BJ (cell line): ENCODE results near the gene DLL3. TPM values are rescaled to one million over a fixed set of nuclear protein-coding genes. Genes with fewer than 3 reads are reported as not detected.
A peak's percentile ranks its signal among the peaks of the same experiment; 100 is the strongest.
"Not testable (repeated sequence)": the region's sequence is repeated elsewhere in the genome, so short reads cannot be mapped to it uniquely, and the experiment has no call there.

Experiments
- CTCF ChIA-PET: fragments of 350-600 bp; formaldehyde crosslinking; extraction: SDS; loops from one replicate; lab custom pipeline; 2021; ENCODE audit warnings: antibody characterized with exemption, inconsistent platforms; lab: Yijun Ruan, JAX
- POLR2A ChIA-PET: fragments of 300-600 bp; sonication (Branson Sonifier 250); formaldehyde crosslinking; extraction: SDS; loops from one replicate; lab custom pipeline; 2021; ENCODE audit warnings: antibody characterized with exemption; lab: Charles Lee
- DNase-seq: peaks from one replicate; pipeline ENCODE4 v3.0.0-alpha.2; 2011; ENCODE audit warnings: low read depth
- H3K27me3 ChIP-seq: 2 replicates; pipeline ENCODE4 v1.6.0; 2011; ENCODE audit warnings: low read length; ENCODE audit not compliant: control insufficient read depth, insufficient read depth
- H3K36me3 ChIP-seq: 2 replicates; pipeline ENCODE4 v1.5.1; 2011; ENCODE audit warnings: low read length; ENCODE audit not compliant: control insufficient read depth, insufficient read depth
- H3K4me3 ChIP-seq: 2 replicates; pipeline ENCODE4 v1.5.1; 2011; ENCODE audit warnings: low read depth, mild to moderate bottlenecking, control low read depth, low read length
- polyA plus RNA-seq: library from polyadenylated mRNA; depleted of rRNA; stranded (reverse); fragments of >200 nt; gene quantifications from 2 replicates; pipeline ENCODE4 v1.2.3, GENCODE V29; 2011
- TF ChIP-seq, protein P1 (sequence below): IDR thresholded peaks from 2 replicates; pipeline ENCODE4 v1.5.1; 2011; ENCODE audit warnings: low read depth, mild to moderate bottlenecking, control low read depth, inconsistent platforms, low read length, moderate library complexity; ENCODE audit not compliant: insufficient read depth

Gene DLL3
- polyA plus RNA-seq, 1 experiment, result 1.0 TPM

DNA sequence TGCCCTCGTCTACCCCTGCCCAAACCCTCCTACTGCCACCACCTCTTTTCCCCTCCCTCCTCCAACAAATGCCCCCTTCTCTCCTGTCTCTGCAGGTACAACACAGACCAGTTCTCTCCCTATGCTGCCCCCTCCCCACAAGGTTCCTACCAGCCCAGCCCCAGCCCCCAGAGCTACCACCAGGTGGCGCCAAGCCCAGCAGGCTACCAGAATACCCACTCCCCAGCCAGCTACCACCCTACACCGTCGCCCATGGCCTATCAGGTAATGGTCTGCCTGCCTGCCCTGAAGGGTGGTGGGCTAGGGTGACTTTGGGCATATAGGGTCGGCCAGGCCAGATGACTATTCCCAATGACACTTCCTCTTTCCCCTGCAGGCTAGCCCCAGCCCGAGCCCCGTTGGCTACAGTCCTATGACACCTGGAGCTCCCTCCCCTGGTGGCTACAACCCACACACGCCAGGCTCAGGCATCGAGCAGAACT is 24.6 kb upstream of the DLL3 start:
- POLR2A ChIA-PET, result no interaction called here

DNA sequence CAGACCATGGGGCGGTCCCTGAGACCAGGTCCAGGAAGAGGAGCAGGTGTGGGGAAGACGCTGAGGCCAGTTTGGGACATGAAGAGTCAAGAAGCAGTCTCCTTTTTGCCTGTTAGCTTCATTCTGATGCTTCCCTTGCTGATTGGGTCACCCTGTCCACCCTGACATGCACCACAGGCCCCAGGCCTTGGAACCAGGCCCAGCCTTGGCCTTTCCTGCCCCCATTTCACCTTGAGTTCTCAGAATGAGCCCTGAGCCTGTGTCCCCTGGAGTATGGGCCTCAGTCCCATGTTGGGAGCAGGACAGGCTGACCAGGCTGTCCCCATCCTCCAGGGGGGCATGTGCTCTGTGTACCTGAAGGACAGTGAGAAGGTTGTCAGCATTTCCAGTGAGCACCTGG is 23.0 kb upstream of the DLL3 start:
- no peak for DNase-seq
- ChIA-PET POLR2A (no interaction called here), CTCF (interaction anchor here (1.4 to 2.9 kb wide), 7 partner anchors 11 to 78 kb away, joined by 3 to 33 read pairs (median 13); partner anchors contain the start of gene EID2B)
- TF ChIP-seq, protein P1, sequence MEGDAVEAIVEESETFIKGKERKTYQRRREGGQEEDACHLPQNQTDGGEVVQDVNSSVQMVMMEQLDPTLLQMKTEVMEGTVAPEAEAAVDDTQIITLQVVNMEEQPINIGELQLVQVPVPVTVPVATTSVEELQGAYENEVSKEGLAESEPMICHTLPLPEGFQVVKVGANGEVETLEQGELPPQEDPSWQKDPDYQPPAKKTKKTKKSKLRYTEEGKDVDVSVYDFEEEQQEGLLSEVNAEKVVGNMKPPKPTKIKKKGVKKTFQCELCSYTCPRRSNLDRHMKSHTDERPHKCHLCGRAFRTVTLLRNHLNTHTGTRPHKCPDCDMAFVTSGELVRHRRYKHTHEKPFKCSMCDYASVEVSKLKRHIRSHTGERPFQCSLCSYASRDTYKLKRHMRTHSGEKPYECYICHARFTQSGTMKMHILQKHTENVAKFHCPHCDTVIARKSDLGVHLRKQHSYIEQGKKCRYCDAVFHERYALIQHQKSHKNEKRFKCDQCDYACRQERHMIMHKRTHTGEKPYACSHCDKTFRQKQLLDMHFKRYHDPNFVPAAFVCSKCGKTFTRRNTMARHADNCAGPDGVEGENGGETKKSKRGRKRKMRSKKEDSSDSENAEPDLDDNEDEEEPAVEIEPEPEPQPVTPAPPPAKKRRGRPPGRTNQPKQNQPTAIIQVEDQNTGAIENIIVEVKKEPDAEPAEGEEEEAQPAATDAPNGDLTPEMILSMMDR, result no peak
- Histone ChIP-seq H3K27me3 (no peaks in the 10 kb centered on the region), H3K4me3 (no peak overlapping the region), H3K36me3 (peaks cover 47% of the 10 kb centered on the region)

More for the DNA sequence above, 24.6 kb upstream of the DLL3 start:
- no peaks in the 10 kb centered on the region for H3K27me3 ChIP-seq
- DNase-seq, result no peak
- TF ChIP-seq, protein P1, result peak; percentile 93
- CTCF ChIA-PET, result interaction anchor here (0.6 to 2.9 kb wide), 26 partner anchors 9 to 451 kb away, joined by 3 to 33 read pairs (median 6); partner anchors contain the start of genes EID2B, RPS16 and SUPT5H
- peaks cover 62% of the 10 kb centered on the region for H3K36me3 ChIP-seq
- H3K4me3 ChIP-seq, result no peak overlapping the region

DNA sequence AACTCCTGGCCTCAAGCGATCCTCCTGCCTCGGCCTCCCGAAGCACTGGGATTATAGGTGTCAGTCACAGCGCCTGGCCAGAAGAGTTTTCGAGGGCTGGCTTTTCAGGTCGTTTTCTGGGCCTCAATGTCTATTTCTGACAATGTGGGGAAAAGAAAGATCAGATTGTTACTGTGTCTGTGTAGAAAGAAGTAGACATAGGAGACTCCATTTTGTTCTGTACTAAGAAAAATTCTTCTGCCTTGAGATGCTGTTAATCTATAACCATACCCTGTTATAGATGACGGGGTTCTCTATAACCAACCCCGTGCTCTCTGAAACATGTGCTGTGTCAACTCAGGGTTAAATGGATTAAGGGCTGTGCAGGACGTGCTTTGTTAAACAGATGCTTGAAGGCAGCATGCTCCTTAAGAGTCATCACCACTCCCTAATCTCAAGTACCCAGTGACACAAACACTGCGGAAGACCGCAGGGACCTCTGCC is 19.4 kb upstream of the DLL3 start:
- H3K36me3 ChIP-seq, result peaks cover 17% of the 10 kb centered on the region
- H3K4me3 ChIP-seq, CTCF ChIA-PET, H3K27me3 ChIP-seq, POLR2A ChIA-PET, DNase-seq: not testable (repeated sequence)

DNA sequence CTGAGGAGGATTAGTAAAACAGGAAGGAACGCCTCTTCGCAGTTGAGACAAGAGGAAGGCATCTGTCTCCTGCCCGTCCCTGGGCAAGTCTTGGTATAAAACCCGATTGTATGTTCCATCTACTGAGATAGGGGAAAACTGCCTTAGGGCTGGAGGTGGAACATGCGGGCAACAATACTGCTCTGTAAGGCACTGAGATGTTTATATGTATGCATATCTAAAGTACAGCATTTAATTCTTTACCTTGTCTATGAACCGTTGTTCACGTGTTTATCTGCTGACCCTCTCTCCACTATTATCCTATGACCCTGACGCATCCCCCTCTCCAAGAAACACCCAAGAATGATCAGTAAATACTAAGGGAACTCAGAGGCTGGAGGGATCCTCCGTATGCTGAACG is 18.8 kb upstream of the DLL3 start:
- ChIA-PET POLR2A (interaction anchor here (0.5 kb wide), 1 partner anchor 956 kb away, joined by 14 read pairs; no protein-coding TSS in a partner anchor), CTCF (interaction anchor here (0.5 to 1.2 kb wide), 4 partner anchors 8 to 53 kb away, joined by 3 read pairs; partner anchors contain the start of gene EID2B)
- H3K4me3 ChIP-seq, result no peak overlapping the region
- no peaks in the 10 kb centered on the region for H3K27me3 ChIP-seq
- DNase-seq, result no peak
- H3K36me3 ChIP-seq, result peaks cover 11% of the 10 kb centered on the region
- TF ChIP-seq, protein P1, result no peak

DNA sequence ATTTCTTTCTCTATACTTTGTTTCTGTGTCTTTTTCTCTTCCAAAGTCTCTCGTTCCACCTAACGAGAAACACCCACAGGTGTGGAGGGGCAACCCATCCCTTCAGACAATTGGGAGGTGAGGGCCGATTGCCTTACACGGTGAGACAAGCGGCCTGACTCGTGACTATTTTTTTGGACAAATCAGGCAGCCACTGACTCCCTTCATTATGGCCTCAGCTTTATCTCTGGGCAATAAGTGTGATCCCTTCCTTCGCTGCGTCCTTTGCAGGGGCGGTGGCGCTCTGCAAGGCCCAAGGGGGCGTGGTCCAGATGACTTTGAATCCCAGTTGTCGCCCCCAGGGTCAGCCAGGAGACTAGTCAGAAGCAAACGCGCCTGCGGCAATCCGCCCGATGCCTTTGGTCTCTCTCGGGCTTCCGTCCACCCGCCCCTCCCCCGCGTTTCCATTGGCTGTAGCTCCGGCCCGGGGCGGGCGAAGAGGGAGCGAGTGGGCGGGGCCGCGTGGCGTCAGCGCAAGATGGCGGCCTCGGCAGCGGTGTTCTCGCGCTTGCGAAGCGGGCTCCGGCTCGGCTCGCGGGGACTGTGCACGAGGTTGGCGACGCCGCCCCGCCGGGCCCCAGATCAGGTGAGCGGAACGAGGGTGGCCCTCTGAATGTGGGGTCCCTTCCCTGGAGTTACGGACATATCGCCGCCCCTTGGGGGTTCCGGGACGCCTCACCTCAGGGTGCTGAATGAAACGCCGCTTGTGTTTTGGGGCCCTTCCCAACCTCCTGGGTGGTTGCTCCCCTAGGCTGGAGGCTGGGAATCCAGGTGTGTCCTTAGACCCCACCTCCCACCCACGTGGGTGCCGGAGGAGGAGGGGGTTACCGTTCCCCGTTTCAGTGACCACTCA is 18.2 kb upstream of the DLL3 start, which contains the start of gene TIMM50:
TIMM50 (plus strand) TSS at position 502 of the 892 bp plus-strand sequence; CDS start at position 518, 16 bp downstream.
- ChIA-PET POLR2A (interaction anchor here (0.5 to 0.7 kb wide), 4 partner anchors 51 to 957 kb away, joined by 4 to 14 read pairs (median 7); no protein-coding TSS in a partner anchor), CTCF (interaction anchor here (0.5 to 1.2 kb wide), 5 partner anchors 9 to 377 kb away, joined by 3 read pairs; partner anchors contain the start of gene EID2B)
- H3K4me3 ChIP-seq, result peak within 1 kb of the TSS; percentile 91
- peaks cover 8% of the 10 kb centered on the region for H3K36me3 ChIP-seq
- DNase-seq, result peak; percentile 59
- H3K27me3 ChIP-seq, result no peaks in the 10 kb centered on the region
- TF ChIP-seq, protein P1, result no peak
